ENCODE results near the gene ANXA10.
A peak's percentile ranks its signal among the peaks of the same experiment; 100 is the strongest.
"Not testable (repeated sequence)": the region's sequence is repeated elsewhere in the genome, so short reads cannot be mapped to it uniquely, and the experiment has no call there.

The ANXA10 gene

GRCh38 chr4:168129046-168129772 is 36.9 kb downstream of the ANXA10 start:
- peaks cover 16% of the 10 kb centered on the region for H3K4me1 ChIP-seq
- in situ Hi-C loops (cut with MboI; ENCODE audit: low sequenced_read_pairs) = no loop called here
- H3K9me3 ChIP-seq = no peaks in the 10 kb centered on the region
- H3K36me3 ChIP-seq (replicated peaks) = no peaks in the 10 kb centered on the region
- peak; percentile 39 to 95 for DNase-seq (ENCODE audit: low spot score in 2 of 2)
- no peaks in the 10 kb centered on the region for H3K27me3 ChIP-seq (ENCODE audit: low read depth)
- H3K4me3 ChIP-seq = no peak overlapping the region

- no peaks in the 10 kb centered on the region for H3K9me3 ChIP-seq
- H3K4me3 ChIP-seq = no peak overlapping the region
- peaks cover 16% of the 10 kb centered on the region for H3K4me1 ChIP-seq
- H3K27me3 ChIP-seq (ENCODE audit: low read depth) = no peaks in the 10 kb centered on the region
- DNase-seq (ENCODE audit: low spot score in 2 of 2) = no peak
- in situ Hi-C loops (cut with MboI; ENCODE audit: low sequenced_read_pairs) = no loop called here
- no peaks in the 10 kb centered on the region for H3K36me3 ChIP-seq (replicated peaks)
Observed at GRCh38 chr4:168129802-168130201, 37.5 kb downstream of the ANXA10 start.

- Histone ChIP-seq H3K36me3 (replicated peaks) (no peaks in the 10 kb centered on the region), H3K4me1 (peaks cover 16% of the 10 kb centered on the region), H3K27me3 (ENCODE audit: low read depth) (no peaks in the 10 kb centered on the region), H3K9me3 (no peaks in the 10 kb centered on the region), H3K4me3 (no peak overlapping the region)
- in situ Hi-C loops (cut with MboI; ENCODE audit: low sequenced_read_pairs) = no loop called here
- DNase-seq (ENCODE audit: low spot score in 2 of 2) = no peak
Observed at GRCh38 chr4:168131196-168131595, 38.9 kb downstream of the ANXA10 start.

GRCh38 chr4:168134651-168135050 is 42.3 kb downstream of the ANXA10 start:
- DNase-seq (ENCODE audit: low spot score in 2 of 2) = no peak
- in situ Hi-C loops (cut with MboI; ENCODE audit: low sequenced_read_pairs) = no loop called here
- no peaks in the 10 kb centered on the region for H3K9me3 ChIP-seq
- peaks cover 12% of the 10 kb centered on the region for H3K4me1 ChIP-seq
- H3K27me3 ChIP-seq (ENCODE audit: low read depth) = no peaks in the 10 kb centered on the region
- H3K36me3 ChIP-seq (replicated peaks) = no peaks in the 10 kb centered on the region
- H3K4me3 ChIP-seq = no peak overlapping the region

GRCh38 chr4:168135860-168136259 is 43.5 kb downstream of the ANXA10 start:
- H3K4me1 ChIP-seq; H3K9me3 ChIP-seq; H3K27me3 ChIP-seq (ENCODE audit: low read depth); H3K36me3 ChIP-seq (replicated peaks); in situ Hi-C loops (cut with MboI; ENCODE audit: low sequenced_read_pairs); DNase-seq (ENCODE audit: low spot score in 2 of 2); H3K4me3 ChIP-seq: not testable (repeated sequence)

- H3K9me3 ChIP-seq; H3K4me3 ChIP-seq; DNase-seq (ENCODE audit: low spot score in 2 of 2); H3K4me1 ChIP-seq; H3K36me3 ChIP-seq (replicated peaks); H3K27me3 ChIP-seq (ENCODE audit: low read depth); in situ Hi-C loops (cut with MboI; ENCODE audit: low sequenced_read_pairs): not testable (repeated sequence)
Observed at GRCh38 chr4:168137695-168138094, 45.4 kb downstream of the ANXA10 start.

GRCh38 chr4:168138143-168138542 is 45.8 kb downstream of the ANXA10 start:
- H3K4me3 ChIP-seq = no peak overlapping the region
- in situ Hi-C loops (cut with MboI; ENCODE audit: low sequenced_read_pairs) = no loop called here
- no peak for DNase-seq (ENCODE audit: low spot score in 2 of 2)

GRCh38 chr4:168139336-168139735 is 47.0 kb downstream of the ANXA10 start:
- Histone ChIP-seq H3K9me3 (no peaks in the 10 kb centered on the region), H3K36me3 (replicated peaks) (no peaks in the 10 kb centered on the region), H3K4me1 (peaks cover 9% of the 10 kb centered on the region), H3K27me3 (ENCODE audit: low read depth) (no peaks in the 10 kb centered on the region), H3K4me3 (no peak overlapping the region)
- in situ Hi-C loops (cut with MboI; ENCODE audit: low sequenced_read_pairs) = no loop called here
- DNase-seq (ENCODE audit: low spot score in 2 of 2) = peak; percentile 26 to 34

More at GRCh38 chr4:168138143-168138542, 45.8 kb downstream of the ANXA10 start:
- Histone ChIP-seq H3K4me1 (peaks cover 9% of the 10 kb centered on the region), H3K36me3 (replicated peaks) (no peaks in the 10 kb centered on the region), H3K27me3 (ENCODE audit: low read depth) (no peaks in the 10 kb centered on the region), H3K9me3 (no peaks in the 10 kb centered on the region)

- Histone ChIP-seq H3K4me1 (peaks cover 9% of the 10 kb centered on the region), H3K4me3 (no peak overlapping the region), H3K36me3 (replicated peaks) (no peaks in the 10 kb centered on the region), H3K9me3 (no peaks in the 10 kb centered on the region), H3K27me3 (ENCODE audit: low read depth) (no peaks in the 10 kb centered on the region)
- in situ Hi-C loops (cut with MboI; ENCODE audit: low sequenced_read_pairs) = no loop called here
- no peak for DNase-seq (ENCODE audit: low spot score in 2 of 2)
Observed at GRCh38 chr4:168141733-168142132, 49.4 kb downstream of the ANXA10 start.

- H3K9me3 ChIP-seq = no peaks in the 10 kb centered on the region
- no peak overlapping the region for H3K4me3 ChIP-seq
- in situ Hi-C loops (cut with MboI; ENCODE audit: low sequenced_read_pairs) = no loop called here
- H3K27me3 ChIP-seq (ENCODE audit: low read depth) = no peaks in the 10 kb centered on the region
- DNase-seq (ENCODE audit: low spot score in 2 of 2) = no peak
- H3K4me1 ChIP-seq = peaks cover 9% of the 10 kb centered on the region
- H3K36me3 ChIP-seq (replicated peaks) = no peaks in the 10 kb centered on the region
Observed at GRCh38 chr4:168143601-168144000, 51.3 kb downstream of the ANXA10 start.

GRCh38 chr4:168150420-168151050 is 58.2 kb downstream of the ANXA10 start:
- Histone ChIP-seq H3K4me3 (no peak overlapping the region), H3K36me3 (replicated peaks) (no peaks in the 10 kb centered on the region), H3K4me1 (peaks cover 3% of the 10 kb centered on the region; the same call in 1 of the 2 replicates), H3K27me3 (ENCODE audit: low read depth) (no peaks in the 10 kb centered on the region), H3K9me3 (no peaks in the 10 kb centered on the region)
- no peak for DNase-seq (ENCODE audit: low spot score in 2 of 2)
- in situ Hi-C loops (cut with MboI; ENCODE audit: low sequenced_read_pairs) = no loop called here

- in situ Hi-C loops (cut with MboI; ENCODE audit: low sequenced_read_pairs) = no loop called here
- H3K4me1 ChIP-seq = peaks cover 3% of the 10 kb centered on the region; the same call in 1 of the 2 replicates
- DNase-seq (ENCODE audit: low spot score in 2 of 2) = no peak
Observed at GRCh38 chr4:168151327-168151726, 59.0 kb downstream of the ANXA10 start.

GRCh38 chr4:168152837-168153500 is 60.6 kb downstream of the ANXA10 start:
- Histone ChIP-seq H3K27me3 (ENCODE audit: low read depth) (no peaks in the 10 kb centered on the region), H3K36me3 (replicated peaks) (no peaks in the 10 kb centered on the region), H3K4me1 (peaks cover 3% of the 10 kb centered on the region; the same call in 1 of the 2 replicates), H3K4me3 (no peak overlapping the region), H3K9me3 (no peaks in the 10 kb centered on the region)
- in situ Hi-C loops (cut with MboI; ENCODE audit: low sequenced_read_pairs) = no loop called here
- DNase-seq (ENCODE audit: low spot score in 2 of 2) = no peak

More at GRCh38 chr4:168151327-168151726, 59.0 kb downstream of the ANXA10 start:
- no peaks in the 10 kb centered on the region for H3K9me3 ChIP-seq
- no peaks in the 10 kb centered on the region for H3K36me3 ChIP-seq (replicated peaks)
- H3K4me3 ChIP-seq = no peak overlapping the region
- H3K27me3 ChIP-seq (ENCODE audit: low read depth) = no peaks in the 10 kb centered on the region
